ENCODE measurements around the gene FLYWCH2.

FLYWCH2 gene

DNA sequence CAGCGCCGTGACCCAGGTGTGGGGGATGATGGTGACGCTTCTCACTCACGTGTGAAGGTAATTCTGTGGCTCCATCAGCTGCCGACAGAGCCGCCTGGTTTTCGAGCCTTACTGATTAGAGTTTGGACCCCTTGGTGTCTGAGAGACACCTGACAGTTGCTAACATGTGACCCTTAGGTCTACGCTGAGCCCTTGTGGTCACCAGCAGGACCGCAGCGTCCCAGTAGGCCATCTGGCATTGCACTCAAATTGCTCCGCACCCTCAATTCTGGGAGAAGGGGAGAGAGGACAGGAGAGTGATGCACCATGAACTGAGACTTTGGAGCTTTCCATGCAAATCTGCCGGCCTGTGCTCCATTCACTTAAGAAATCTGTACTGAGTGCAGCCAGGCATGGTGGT, 31.2 kb downstream of the FLYWCH2 start:
- H3K4me3 ChIP-seq (ENCODE audit: low read depth, low read length): no peak overlapping the region
- no peak for DNase-seq (ENCODE audit: low read depth)
- TF ChIP-seq, protein P1, sequence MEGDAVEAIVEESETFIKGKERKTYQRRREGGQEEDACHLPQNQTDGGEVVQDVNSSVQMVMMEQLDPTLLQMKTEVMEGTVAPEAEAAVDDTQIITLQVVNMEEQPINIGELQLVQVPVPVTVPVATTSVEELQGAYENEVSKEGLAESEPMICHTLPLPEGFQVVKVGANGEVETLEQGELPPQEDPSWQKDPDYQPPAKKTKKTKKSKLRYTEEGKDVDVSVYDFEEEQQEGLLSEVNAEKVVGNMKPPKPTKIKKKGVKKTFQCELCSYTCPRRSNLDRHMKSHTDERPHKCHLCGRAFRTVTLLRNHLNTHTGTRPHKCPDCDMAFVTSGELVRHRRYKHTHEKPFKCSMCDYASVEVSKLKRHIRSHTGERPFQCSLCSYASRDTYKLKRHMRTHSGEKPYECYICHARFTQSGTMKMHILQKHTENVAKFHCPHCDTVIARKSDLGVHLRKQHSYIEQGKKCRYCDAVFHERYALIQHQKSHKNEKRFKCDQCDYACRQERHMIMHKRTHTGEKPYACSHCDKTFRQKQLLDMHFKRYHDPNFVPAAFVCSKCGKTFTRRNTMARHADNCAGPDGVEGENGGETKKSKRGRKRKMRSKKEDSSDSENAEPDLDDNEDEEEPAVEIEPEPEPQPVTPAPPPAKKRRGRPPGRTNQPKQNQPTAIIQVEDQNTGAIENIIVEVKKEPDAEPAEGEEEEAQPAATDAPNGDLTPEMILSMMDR (IDR thresholded peaks at IDR 0.05; ENCODE audit: control insufficient read depth, extremely low read depth, insufficient read depth): no peak

DNA sequence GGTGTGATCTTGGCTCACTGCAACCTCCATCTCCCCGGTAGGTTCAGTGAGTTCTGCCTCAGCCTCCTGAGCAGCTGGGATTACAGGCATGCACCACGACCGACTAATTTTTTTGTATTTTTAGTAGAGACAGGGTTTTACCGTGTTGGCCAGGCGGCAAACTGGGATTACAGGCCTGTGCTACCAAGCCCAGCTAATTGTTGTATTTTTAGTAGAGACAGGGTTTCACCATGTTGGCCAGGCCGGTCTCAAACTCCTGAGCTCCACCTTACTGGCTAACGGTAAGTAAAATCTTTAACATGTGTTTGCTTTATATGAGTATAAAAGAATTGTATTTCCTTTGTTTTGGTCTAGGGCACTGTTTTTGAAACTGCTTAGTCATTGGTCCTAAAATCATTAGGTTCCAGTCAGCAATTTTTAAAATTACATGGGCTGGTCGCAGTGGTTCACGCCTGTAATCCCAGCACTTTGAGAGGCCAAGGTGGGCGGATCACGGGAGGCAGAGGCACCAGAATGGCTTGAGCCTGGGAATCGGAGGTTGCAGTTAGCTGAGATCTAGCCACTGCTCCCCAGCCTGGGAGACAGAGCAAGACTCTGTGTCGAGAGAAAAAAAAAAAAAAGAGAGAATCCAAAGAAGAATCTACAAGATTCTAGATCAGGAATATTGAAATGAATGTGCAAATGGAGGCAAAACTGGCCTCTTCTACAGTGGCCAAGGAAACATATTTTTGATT, 32.3 kb downstream of the FLYWCH2 start:
- no peak overlapping the region for H3K4me3 ChIP-seq (ENCODE audit: low read depth, low read length)
- TF ChIP-seq, protein P1 (IDR thresholded peaks at IDR 0.05; ENCODE audit: control insufficient read depth, extremely low read depth, insufficient read depth): no peak
- no peak for DNase-seq (ENCODE audit: low read depth)

DNA sequence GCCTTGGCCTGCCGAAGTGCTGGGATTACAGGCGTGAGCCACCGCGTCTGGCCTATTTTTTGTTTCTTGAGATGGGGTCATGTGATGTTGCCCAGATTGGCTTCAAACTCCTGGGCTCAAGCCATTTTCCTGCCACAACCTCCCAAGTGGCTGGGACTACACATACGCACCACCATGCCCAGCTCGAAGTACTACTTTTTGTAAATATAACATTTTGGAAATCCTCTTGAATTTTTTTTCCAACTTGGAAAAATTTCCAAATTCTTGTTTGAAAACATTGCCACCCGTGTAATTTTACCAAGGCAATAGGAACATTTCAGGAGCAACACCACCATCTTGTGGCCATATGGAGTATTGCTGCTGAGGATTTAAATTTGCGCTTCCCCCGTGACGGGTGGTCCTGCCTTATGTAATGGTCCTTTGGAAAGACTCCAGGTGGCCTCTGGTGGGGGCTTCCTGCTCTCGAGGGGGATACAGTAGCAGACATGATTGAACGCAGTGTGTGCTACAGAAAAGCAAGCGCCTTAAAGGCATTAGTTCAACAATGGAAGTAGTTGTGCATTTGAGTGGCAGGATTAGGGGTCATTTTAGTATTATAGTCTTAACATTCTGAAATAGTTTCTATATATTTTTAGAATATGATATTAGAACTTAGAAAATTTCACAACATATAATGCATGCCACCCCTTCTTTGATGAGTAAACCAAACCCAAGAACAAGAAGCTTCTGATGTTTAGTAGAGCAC, 36.7 kb downstream of the FLYWCH2 start:
- TF ChIP-seq, protein P1 (IDR thresholded peaks at IDR 0.05; ENCODE audit: control insufficient read depth, extremely low read depth, insufficient read depth): peak; percentile 76
- H3K4me3 ChIP-seq (ENCODE audit: low read depth, low read length): no peak overlapping the region
- DNase-seq (ENCODE audit: low read depth): no peak

DNA sequence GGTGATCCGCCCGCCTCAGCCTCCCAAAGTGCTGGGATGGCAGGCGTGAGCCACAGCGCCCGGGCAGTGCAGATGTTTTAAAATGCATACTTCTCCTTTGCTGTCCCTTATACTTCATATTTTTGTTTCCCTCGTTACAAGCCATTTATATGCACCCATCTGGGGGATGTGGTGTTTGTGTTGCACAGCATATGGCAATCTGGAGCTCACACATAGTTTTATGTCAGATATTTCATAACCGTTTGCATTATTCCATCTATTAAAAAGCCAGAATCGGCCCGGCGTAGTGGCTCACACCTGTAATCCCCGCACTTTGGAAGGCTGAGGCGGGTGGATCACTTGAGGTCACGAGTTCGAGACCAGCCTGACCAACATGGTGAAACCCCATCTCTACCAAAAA, 40.5 kb downstream of the FLYWCH2 start:
- DNase-seq (ENCODE audit: low read depth): no peak
- TF ChIP-seq, protein P1 (IDR thresholded peaks at IDR 0.05; ENCODE audit: control insufficient read depth, extremely low read depth, insufficient read depth): no peak
- H3K4me3 ChIP-seq (ENCODE audit: low read depth, low read length): no peak overlapping the region

DNA sequence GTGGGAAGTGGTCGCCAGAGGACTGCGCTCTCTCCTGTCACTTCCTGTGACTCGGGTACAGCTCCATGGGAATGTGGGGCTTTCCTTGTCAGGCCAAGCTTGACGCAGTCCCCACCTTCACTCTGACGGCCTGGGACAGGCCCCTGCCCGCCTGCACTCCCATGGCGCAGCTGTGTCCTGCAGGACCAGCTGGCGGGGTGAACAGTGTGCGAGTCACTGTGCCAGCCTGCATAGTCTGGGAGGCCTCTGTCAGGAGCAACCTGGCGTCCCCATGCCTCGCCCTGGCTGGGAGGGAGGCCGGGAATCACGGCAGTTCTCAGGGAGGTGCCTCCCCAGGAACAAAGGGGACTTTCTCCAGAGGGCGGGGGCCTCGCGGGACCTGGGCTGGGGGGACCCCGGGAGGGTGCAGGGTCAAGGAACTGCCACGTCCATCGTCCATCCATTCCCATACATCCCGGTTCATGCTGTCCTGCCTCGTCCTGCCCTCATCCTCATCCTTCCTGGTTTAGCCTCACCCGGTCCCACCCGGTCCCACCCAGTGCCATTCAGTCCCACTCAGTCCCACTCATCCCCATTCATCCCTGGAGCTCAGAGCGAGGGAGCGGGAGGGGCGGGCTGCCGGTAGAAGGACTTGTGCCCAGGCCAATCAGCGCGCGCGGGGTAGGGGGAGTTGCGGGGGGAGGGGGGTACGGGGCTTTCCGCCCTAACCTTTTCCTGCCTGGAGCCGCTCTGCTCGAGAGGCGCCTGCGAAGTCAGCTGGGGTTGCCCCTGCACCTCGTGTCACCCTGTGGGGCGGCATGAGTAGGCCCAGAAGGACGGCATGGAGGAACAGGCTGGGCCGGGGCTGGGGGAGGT, 42.1 kb downstream of the FLYWCH2 start:
- DNase-seq (ENCODE audit: low read depth): no peak
- TF ChIP-seq, protein P1 (IDR thresholded peaks at IDR 0.05; ENCODE audit: control insufficient read depth, extremely low read depth, insufficient read depth): no peak
- H3K4me3 ChIP-seq (ENCODE audit: low read depth, low read length): no peak overlapping the region

DNA sequence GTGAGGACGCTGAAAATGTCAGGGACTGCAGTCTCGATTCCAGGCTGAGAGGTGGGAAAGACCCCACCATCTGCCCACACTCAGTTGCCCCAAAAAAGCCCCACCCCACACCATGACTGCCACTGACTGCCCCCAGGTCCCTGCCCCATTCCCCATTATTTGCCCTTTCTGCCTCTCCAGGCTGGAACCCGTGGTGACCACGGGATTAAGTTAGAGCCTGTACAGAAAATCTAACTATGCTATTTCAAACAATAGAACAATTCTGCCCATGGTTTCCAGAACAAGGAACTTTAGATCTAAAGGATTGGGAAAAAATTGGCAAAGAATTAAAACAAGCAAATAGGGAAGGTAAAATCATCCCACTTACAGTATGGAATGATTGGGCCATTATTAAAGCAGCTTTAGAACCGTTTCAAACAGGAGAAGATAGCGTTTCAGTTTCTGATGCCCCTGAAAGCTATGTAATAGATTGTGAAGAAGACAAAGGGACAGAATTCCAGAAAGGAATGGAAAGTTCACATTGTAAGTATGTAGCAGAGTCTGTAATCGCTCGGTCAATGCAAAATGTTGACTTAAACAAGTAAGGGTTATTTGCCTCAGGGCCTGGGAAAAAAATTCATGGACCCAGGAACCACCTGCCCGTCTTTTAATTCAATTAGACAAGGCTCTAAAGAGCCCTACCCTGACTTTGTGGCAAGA, 43.1 kb downstream of the FLYWCH2 start:
- no peak overlapping the region for H3K4me3 ChIP-seq (ENCODE audit: low read depth, low read length)
- DNase-seq (ENCODE audit: low read depth): no peak
- TF ChIP-seq, protein P1 (IDR thresholded peaks at IDR 0.05; ENCODE audit: control insufficient read depth, extremely low read depth, insufficient read depth): no peak

All from LNCaP clone FGC (cell line).